ENCODE results near the gene ANK3. TPM values are rescaled to one million over a fixed set of nuclear protein-coding genes. Genes with fewer than 3 reads are reported as not detected.

Gene ANK3
- total RNA-seq, 1 experiment from 2014 or later, result 69.6 TPM

DNA sequence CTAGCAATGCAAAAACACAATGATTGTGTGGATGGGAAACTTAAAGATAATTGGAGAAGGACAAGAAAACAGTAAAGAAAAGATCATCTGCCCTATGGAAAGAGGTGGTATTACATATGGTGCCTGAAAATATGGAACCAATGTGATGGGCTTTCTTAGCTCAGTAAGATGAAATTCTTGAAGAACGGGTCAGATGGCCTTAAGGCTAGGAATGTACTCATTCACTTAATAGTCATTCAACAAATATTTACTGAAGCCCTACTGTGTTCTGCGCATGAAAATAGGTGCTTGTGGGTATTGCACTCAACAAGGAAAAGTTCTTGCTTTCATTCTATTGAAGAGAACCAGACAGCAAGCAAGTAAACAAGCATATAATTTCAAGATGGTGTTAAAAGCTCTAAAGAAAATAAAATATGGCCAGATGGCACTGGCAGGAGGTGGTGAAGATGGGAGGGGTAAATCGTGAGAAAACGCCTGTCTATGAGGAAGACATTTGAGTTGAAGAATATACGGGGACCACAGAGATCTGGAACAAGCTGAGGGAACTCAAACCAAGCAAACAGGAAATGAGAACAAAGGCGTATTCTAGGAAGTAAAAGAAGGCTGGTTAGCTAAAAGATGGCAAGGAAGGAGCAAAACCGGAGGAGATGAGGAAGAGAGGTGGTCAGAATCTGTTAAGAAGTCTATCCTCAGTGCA is 179.7 kb downstream of the ANK3 start:
- Mint-ChIP-seq H3K4me3 (peak overlapping the region; percentile 5; the same call in 1 of the 2 replicates), H3K36me3 (peaks cover 5% of the 10 kb centered on the region; the same call in 1 of the 2 replicates), H3K27me3 (ENCODE audit: low read depth) (no peaks in the 10 kb centered on the region), H3K4me1 (peaks cover 26% of the 10 kb centered on the region), H3K9me3 (peaks cover 11% of the 10 kb centered on the region; the same call in 1 of the 2 replicates), H3K27ac (peak overlapping the region; percentile 69)
- ATAC-seq (peak; percentile 50), DNase-seq (ENCODE audit: low spot score) (no peak)
- POLR2A ChIA-PET, result no interaction called here
- CTCF ChIA-PET, result interaction anchor here (1.0 to 5.8 kb wide), 6 partner anchors 12 to 224 kb away, joined by 3 to 47 read pairs (median 13); no protein-coding TSS in a partner anchor
- TF ChIP-seq ATF2 (CRISPR knock-in tag; IDR thresholded peaks at IDR 0.05; ENCODE audit: borderline replicate concordance, low read depth) (no peak), MAX (CRISPR knock-in tag; IDR thresholded peaks at IDR 0.05) (no peak), SMAD3 (CRISPR knock-in tag; IDR thresholded peaks at IDR 0.05; ENCODE audit: borderline replicate concordance) (no peak), ZBTB43 (CRISPR knock-in tag; IDR thresholded peaks at IDR 0.05) (no peak), IRF2 (CRISPR knock-in tag; IDR thresholded peaks at IDR 0.05; ENCODE audit: borderline replicate concordance, low read depth) (no peak), OVOL2 (CRISPR knock-in tag; IDR thresholded peaks at IDR 0.05; ENCODE audit: borderline replicate concordance) (no peak), EMX1 (CRISPR knock-in tag; IDR thresholded peaks at IDR 0.05) (no peak)
- TF ChIP-seq, protein P1, sequence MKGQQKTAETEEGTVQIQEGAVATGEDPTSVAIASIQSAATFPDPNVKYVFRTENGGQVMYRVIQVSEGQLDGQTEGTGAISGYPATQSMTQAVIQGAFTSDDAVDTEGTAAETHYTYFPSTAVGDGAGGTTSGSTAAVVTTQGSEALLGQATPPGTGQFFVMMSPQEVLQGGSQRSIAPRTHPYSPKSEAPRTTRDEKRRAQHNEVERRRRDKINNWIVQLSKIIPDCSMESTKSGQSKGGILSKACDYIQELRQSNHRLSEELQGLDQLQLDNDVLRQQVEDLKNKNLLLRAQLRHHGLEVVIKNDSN (CRISPR knock-in tag; IDR thresholded peaks at IDR 0.05), result no peak

DNA sequence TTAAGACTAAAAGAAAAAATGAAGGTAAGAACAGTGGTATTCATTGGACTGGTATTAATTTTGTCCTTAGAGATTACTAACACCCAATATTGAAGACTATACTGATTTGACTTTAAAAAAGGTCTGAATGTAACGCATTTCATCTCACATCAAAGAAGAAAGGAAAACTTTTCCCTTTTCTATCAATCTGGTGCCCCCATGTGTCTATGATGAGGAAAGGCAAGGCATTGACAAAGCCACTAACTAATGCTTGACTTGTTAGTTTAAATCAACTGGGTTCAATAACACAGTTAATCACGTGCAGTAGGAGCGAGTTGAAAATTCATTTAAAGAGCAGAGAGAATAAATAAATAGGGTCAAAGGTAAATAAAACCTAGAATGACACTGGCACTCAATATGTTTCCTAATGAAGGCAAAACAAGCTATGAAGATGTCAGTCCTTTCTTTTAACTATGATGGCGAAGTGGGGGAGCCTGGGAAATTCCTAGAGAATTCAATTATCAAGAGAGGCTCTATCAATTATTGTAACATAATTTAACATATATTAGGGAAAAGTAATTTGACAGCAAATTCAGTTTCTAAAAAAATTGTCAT is 180.9 kb downstream of the ANK3 start:
- Mint-ChIP-seq H3K4me3 (no peak overlapping the region), H3K27ac (no peak overlapping the region), H3K36me3 (peaks cover 5% of the 10 kb centered on the region; the same call in 1 of the 2 replicates), H3K27me3 (ENCODE audit: low read depth) (no peaks in the 10 kb centered on the region), H3K9me3 (peaks cover 8% of the 10 kb centered on the region; the same call in 1 of the 2 replicates), H3K4me1 (peaks cover 26% of the 10 kb centered on the region)
- ChIA-PET CTCF (interaction anchor here (0.6 to 5.8 kb wide), 14 partner anchors 9 to 425 kb away, joined by 3 to 47 read pairs (median 3); no protein-coding TSS in a partner anchor), POLR2A (no interaction called here)
- DNase-seq (ENCODE audit: low spot score), result no peak
- TF ChIP-seq SP1 (CRISPR knock-in tag; conservative IDR thresholded peaks at IDR 0.05) (no peak), SOX15 (CRISPR knock-in tag; IDR thresholded peaks at IDR 0.05) (no peak), NR3C1 (CRISPR knock-in tag; conservative IDR thresholded peaks at IDR 0.05; ENCODE audit: low read depth) (no peak)
- TF ChIP-seq, protein P2, sequence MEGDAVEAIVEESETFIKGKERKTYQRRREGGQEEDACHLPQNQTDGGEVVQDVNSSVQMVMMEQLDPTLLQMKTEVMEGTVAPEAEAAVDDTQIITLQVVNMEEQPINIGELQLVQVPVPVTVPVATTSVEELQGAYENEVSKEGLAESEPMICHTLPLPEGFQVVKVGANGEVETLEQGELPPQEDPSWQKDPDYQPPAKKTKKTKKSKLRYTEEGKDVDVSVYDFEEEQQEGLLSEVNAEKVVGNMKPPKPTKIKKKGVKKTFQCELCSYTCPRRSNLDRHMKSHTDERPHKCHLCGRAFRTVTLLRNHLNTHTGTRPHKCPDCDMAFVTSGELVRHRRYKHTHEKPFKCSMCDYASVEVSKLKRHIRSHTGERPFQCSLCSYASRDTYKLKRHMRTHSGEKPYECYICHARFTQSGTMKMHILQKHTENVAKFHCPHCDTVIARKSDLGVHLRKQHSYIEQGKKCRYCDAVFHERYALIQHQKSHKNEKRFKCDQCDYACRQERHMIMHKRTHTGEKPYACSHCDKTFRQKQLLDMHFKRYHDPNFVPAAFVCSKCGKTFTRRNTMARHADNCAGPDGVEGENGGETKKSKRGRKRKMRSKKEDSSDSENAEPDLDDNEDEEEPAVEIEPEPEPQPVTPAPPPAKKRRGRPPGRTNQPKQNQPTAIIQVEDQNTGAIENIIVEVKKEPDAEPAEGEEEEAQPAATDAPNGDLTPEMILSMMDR (IDR thresholded peaks at IDR 0.05), result 0 out of 2 replicates have a peak, but pooled peaks have one; percentile 33
- peak; percentile 61; the same call in 1 of the 2 replicates for ATAC-seq

DNA sequence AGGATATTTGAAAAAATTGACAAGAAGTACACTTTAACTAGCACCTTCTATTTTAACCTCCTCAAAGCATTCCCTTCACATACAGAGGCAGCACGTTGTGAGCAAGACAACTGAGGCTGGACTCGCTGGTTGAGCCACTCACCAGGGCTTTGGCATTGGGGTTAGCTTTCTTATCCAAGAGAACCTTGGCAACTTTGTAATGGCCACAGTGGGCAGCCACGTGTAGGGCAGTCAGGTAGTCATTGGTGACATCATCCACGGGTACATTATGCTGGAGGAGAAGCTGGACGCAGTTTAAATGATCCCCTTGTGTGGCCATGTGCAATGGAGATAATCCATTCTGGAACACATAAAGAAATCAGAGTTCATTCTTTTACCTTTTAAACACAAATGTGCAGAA is 181.8 kb downstream of the ANK3 start:
- Mint-ChIP-seq H3K4me1 (peaks cover 26% of the 10 kb centered on the region), H3K4me3 (no peak overlapping the region), H3K9me3 (peaks cover 8% of the 10 kb centered on the region; the same call in 1 of the 2 replicates), H3K27ac (no peak overlapping the region), H3K36me3 (peaks cover 5% of the 10 kb centered on the region; the same call in 1 of the 2 replicates), H3K27me3 (ENCODE audit: low read depth) (no peaks in the 10 kb centered on the region)
- ChIA-PET POLR2A (no interaction called here), CTCF (interaction anchor here (0.6 to 5.8 kb wide), 9 partner anchors 19 to 426 kb away, joined by 3 to 47 read pairs (median 3); no protein-coding TSS in a partner anchor)
- DNase-seq (ENCODE audit: low spot score), result no peak
- no peak for ATAC-seq
- TF ChIP-seq FOXK1 (CRISPR knock-in tag; IDR thresholded peaks at IDR 0.05) (no peak), CREB1 (CRISPR knock-in tag; IDR thresholded peaks at IDR 0.05) (no peak), ZSCAN18 (CRISPR knock-in tag; IDR thresholded peaks at IDR 0.05) (no peak), IRF1 (CRISPR knock-in tag; IDR thresholded peaks at IDR 0.05) (no peak), TEAD1 (CRISPR knock-in tag; IDR thresholded peaks at IDR 0.05) (no peak)
- TF ChIP-seq, protein P3, sequence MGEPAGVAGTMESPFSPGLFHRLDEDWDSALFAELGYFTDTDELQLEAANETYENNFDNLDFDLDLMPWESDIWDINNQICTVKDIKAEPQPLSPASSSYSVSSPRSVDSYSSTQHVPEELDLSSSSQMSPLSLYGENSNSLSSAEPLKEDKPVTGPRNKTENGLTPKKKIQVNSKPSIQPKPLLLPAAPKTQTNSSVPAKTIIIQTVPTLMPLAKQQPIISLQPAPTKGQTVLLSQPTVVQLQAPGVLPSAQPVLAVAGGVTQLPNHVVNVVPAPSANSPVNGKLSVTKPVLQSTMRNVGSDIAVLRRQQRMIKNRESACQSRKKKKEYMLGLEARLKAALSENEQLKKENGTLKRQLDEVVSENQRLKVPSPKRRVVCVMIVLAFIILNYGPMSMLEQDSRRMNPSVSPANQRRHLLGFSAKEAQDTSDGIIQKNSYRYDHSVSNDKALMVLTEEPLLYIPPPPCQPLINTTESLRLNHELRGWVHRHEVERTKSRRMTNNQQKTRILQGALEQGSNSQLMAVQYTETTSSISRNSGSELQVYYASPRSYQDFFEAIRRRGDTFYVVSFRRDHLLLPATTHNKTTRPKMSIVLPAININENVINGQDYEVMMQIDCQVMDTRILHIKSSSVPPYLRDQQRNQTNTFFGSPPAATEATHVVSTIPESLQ (CRISPR knock-in tag; IDR thresholded peaks at IDR 0.05), result no peak

All from WTC11 (cell line).